HG02884 (cell line): ENCODE measurements around the gene RAB31.

Source experiments
- ATAC-seq: cut with Tn5 transposase; IDR thresholded peaks from one replicate; pipeline ENCODE4 v1.9.1; 2021; ENCODE audit warnings: mild to moderate bottlenecking, moderate library complexity; ENCODE audit not compliant: unreplicated experiment

Gene RAB31

GRCh38 chr18:9858642-9859041 lies 150.5 kb downstream of the RAB31 start:
- ATAC-seq: no peak

- no peak for ATAC-seq
Observed at GRCh38 chr18:9859232-9859631, 151.1 kb downstream of the RAB31 start.

- ATAC-seq: no peak
Observed at GRCh38 chr18:9860682-9861081, 152.6 kb downstream of the RAB31 start.

DNA sequence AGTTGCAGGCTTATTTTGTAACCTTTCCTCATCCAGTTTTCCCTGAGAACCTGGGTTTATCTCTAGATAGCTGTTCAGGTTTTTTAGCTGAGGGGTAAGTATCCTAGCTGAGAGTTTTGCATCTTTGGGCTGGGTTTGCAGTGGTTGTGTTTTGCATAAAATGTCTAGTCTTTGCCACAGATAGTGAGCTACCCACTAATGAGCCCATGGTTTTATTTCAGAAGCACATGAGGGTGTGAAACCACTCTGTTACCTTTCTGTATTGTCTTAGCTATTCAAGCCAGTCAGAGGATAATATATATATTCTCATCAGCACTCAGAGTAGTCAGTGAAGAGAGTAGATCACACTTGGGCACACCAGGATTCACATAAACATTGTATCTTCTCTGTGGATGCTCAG lies 153.1 kb downstream of the RAB31 start:
- peak; percentile 69 for ATAC-seq

DNA sequence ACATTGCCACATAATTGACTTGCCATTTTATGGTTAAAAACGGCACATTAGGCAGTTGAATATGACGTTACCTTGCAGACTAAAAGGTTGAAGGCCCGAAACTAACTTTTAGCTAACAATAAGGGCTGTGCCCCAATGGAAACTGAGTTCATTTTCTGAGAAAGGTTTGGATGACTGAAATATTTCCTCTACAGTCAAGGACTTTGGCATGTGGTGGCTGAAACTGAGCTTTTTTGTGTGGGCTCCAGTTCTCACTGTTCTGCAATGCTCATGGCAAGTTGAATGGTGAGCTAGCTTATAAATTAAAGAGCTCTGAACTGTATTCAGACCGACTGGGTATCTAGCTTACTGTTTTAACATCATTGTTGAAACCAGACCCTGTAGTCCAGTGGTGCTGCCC lies 153.8 kb downstream of the RAB31 start:
- ATAC-seq: no peak

- ATAC-seq: no peak
Observed at GRCh38 chr18:9862686-9863085, 154.6 kb downstream of the RAB31 start.

- no peak for ATAC-seq
Observed at GRCh38 chr18:9863282-9863681, 155.2 kb downstream of the RAB31 start.

DNA sequence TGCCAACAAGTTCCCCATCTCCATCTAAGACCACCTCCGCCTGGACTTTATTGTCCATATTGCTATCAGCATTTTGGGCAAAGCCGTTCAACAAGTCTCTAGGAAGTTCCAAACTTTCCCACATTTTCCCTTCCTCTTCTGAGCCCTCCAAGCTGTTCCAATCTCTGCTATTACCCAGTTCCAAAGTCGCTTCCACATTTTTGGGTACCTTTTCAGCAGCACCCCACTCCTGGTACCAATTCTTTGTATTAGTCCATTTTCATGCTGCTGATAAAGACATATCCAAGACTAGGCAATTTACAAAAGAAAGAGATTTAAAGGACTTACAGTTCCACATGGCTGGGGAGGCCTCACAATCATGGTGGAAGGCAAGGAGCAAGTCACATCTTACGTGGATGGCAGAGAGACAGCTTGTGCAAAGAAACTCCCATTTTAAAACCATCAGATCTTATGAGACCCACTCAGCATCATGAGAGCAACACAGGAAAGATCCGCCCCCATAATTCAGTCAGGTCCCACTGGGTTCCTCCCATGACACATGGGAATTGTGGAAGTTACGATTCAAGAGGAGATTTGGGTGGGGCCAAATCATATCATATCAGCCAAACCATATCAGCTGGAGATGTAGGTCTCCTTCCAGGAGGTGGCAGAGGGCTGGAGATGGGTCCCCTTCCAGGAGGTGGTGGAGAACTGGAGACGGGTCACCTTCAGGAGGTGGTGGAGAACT lies 157.8 kb downstream of the RAB31 start:
- ATAC-seq: no peak

DNA sequence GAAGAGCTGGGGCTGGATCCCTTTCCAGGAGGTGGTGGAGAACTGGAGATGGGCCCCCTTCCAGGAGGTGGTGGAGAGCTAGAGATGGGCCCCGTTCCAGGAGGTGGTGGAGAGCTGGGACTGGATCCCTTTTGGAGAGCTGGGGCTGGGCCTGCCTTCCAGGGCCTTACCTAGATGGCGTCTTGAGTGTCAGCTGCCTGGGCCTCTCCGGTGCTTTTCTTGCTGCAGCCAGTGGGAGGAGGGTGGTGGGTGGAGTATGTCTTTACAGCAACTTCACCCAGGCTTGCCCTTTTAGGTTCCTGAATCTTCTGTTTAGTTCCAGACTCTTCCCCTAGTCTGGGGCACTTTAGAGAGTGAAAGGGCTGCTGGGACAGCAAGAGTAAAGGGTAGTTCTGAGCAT lies 158.5 kb downstream of the RAB31 start:
- ATAC-seq: no peak

DNA sequence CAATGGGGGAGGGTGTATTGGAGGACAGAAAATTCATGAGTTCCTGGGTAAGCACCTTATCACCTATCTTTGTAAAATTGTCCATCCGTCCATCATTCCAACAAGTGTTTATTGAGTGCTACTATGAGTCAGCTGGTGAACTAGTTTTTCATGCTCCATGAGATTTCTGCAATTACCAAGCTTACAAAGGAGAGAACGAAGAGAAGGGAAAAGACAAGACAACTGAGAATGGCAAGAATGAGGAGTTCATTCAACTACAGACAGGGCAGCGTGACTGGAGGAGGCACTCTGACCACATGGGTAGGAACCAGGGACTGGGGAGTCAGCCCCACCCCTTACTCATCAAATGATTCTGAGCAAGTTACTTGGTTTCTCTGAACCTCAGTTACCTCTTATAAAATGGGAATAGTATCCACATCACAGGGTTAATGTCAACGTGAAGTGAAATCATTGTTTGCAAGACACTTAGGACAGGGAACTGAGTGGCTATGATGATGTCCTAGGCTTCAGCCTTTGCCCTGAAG lies 159.0 kb downstream of the RAB31 start:
- ATAC-seq: no peak

- no peak for ATAC-seq
Observed at GRCh38 chr18:9868857-9869714, 161.0 kb downstream of the RAB31 start.

DNA sequence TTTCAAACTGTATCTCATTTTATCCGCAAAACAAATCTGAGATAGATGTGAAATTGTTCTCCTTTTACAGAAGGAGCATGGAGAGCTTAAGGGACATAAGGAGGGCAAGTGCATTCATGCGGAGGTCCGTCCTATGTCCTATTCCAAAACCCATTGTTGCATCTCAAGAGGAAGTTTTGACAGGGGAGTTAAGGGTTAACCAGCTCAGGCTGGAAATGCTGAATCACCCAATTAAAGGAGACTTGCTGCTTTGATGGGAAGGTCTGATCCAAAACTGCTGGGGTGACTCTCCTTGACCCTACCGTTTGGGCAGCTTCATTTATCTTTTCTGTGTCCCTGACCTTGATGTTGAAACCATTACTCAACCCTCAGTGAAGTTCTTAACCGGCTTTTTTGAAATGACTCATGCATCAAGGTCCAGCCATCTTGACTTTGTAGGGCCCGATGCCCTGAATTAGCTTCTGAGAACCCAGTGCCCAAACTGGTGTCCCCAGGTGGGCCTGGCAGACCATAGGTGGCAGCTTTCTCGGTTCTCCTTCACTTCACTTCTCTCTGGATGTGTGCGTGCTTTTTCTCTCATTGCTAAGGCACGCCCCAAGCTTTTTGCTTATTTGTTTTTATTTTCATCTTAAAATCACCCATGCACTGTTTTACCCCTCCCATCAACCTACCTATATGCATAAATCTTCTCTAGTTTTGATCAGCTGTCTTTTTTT lies 161.8 kb downstream of the RAB31 start:
- peak; percentile 79 for ATAC-seq

GRCh38 chr18:9870431-9871008 lies 162.4 kb downstream of the RAB31 start:
- ATAC-seq: peak; percentile 27

- ATAC-seq: no peak
Observed at GRCh38 chr18:9871244-9871746, 163.2 kb downstream of the RAB31 start.

DNA sequence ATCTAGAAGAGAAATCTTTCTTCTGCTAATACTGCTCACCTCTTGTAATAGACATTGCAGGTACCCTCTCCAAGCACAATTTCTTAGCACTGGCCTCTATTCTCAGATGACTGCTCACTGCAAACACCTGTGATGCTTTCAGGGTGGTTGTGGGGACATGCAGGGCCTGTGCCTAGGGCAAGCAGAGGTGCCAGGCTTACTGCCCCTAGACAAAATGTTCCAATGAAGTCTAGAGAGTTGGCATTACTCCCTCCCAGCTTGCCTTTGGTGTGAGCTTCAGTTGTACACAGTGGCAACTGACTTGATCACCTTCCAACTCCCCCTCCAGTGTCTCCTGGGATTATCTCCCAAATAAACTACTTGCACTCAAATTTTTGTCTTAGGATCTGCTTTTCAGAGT lies 164.7 kb downstream of the RAB31 start:
- ATAC-seq: no peak

DNA sequence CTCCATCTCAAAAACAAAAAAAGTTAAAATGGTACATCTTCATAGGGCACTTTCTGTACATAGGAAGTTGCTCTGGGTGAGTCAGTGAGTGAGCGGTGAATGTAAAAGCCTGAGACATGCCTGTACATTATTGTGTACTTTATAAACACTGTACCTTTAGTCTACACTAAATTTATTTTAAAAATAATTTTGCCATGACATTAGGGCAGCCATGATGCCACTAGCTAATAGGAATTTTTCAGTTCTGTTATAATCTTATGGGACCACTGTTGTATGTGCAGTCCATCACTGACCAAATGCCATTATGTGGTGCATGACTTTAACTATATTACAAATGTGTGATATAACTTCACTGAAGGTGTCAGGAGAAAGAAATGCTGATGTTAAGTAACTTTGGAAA lies 166.6 kb downstream of the RAB31 start:
- no peak for ATAC-seq

GRCh38 chr18:9876212-9876866 lies 168.2 kb downstream of the RAB31 start:
- no peak for ATAC-seq

DNA sequence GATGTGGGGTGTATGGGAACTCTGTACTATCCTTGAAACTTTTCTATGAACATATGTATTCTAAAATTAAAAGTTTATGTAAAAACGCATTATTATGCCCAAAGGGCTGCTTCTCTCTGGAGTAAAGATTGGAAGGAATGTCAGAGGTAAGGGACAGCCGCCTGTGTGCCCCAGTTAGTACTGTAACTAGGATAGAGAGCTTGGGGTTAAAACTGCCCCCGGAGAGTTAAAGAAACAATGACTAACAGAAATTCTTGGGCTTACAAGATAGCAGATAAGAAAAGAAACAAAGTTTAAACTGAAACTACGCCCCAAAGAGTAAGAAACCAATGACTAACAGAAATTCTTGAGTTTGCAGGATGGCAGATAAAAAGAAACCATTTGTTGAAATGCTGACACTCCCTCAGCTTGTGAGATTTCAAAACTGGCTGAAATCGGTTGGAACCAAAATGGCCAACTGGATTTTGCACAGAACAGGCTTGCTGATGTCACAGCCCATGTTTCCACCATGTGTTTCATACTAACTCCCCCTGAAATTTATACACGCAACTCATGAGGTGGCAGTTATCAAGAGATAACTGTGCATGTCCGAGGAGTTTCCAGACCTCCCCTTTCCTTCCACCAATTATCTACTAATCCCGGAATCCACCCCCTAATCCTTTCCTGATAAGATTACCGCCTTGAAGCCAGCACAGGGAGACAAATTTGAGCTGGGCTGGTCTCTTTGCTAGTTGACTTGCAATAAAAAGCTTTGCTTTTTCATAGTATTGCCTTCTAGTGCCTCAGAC lies 169.0 kb downstream of the RAB31 start:
- no peak for ATAC-seq

GRCh38 chr18:9877655-9878014 lies 169.5 kb downstream of the RAB31 start:
- ATAC-seq: no peak

- ATAC-seq: no peak
Observed at GRCh38 chr18:9878095-9878494, 170.0 kb downstream of the RAB31 start.
